ENCODE data around the gene ITGA2B. TPM values are rescaled to one million over a fixed set of nuclear protein-coding genes. Genes with fewer than 3 reads are reported as not detected.

ITGA2B gene
- total and polyA plus RNA-seq, 2 of the 13 experiments (the other 11 are each of a cell fraction or from before 2014, with no cell fraction given), result 0.38 to 1.1 TPM

GRCh38 chr17:44432254-44433157, 43.1 kb upstream of the ITGA2B start:
- DNase-seq (ENCODE audit: low spot score) (no peak), ATAC-seq (no peak), FAIRE-seq (no peak)
- in situ Hi-C loops (cut with HindIII; ENCODE audit: extremely low pct_ligation_motif_present, low pct_unique_long_range_greater_than_20kb), result no loop called here
- H3K4me3 ChIP-seq (replicated peaks in 1 of 3; ENCODE audit: insufficient read depth in 1 of 3, low read depth in 2 of 3, low read length in 3 of 3), result no peak overlapping the region
- POLR2A ChIA-PET, result no interaction called here
- no peak overlapping the region for H2AFZ ChIP-seq (ENCODE audit: low read length)
- no peak overlapping the region for H3K4me2 ChIP-seq (ENCODE audit: low read depth, low read length)
- H3K27ac ChIP-seq (ENCODE audit: extremely low read length, insufficient read depth, low read length), result no peak overlapping the region
- H3K27me3 ChIP-seq (ENCODE audit: control insufficient read depth in 1 of 2, insufficient read depth in 2 of 2, low read length in 2 of 2), result no peaks in the 10 kb centered on the region
- peaks cover 20 to 59% of the 10 kb centered on the region in 2 experiments for H3K36me3 ChIP-seq (replicated peaks in 1 of 2; ENCODE audit: control insufficient read depth in 1 of 2, insufficient read depth in 2 of 2, low read length in 2 of 2)
- no peaks in the 10 kb centered on the region for H4K20me1 ChIP-seq (ENCODE audit: insufficient read depth, low read length)
- no peaks in the 10 kb centered on the region for H3K9me3 ChIP-seq (ENCODE audit: low read length)
- 96% methylated on average over 9 of the region's 9 CpGs for WGBS (ENCODE audit: low lambda C conversion rate)
- CTCF ChIA-PET (ENCODE audit: low intra/inter-chr PET ratio, low total read pairs), result no interaction called here
- no peak overlapping the region for H3K9ac ChIP-seq (ENCODE audit: insufficient read depth, low read depth, low read length)
- no peaks in the 10 kb centered on the region for H3K79me2 ChIP-seq (ENCODE audit: insufficient read depth, low read length)
- intact Hi-C loops (cut with micrococcal nuclease; ENCODE audit: unreplicated experiment), result no loop called here
- no peaks in the 10 kb centered on the region for H3K4me1 ChIP-seq (ENCODE audit: insufficient read depth, low read length)
- BruUV-seq (replicated peaks), result no TSS peak
- TF ChIP-seq HNRNPL (IDR thresholded peaks at IDR 0.05; ENCODE audit: low read depth, low read length), result no peak
- no peak for TF ChIP-seq ONECUT2 (CRISPR knock-in tag; IDR thresholded peaks at IDR 0.05)
- TF ChIP-seq SMAD1 (CRISPR knock-in tag; IDR thresholded peaks at IDR 0.05; ENCODE audit: borderline replicate concordance, low read depth), result no peak
- no peak for TF ChIP-seq ZNF780A (CRISPR knock-in tag; IDR thresholded peaks at IDR 0.05)
- TF ChIP-seq POLR2AphosphoS5 (IDR thresholded peaks at IDR 0.05; ENCODE audit: low read depth, low read length), result no peak
- TF ChIP-seq HOXA5 (CRISPR knock-in tag; IDR thresholded peaks at IDR 0.05), result no peak
- TF ChIP-seq HMGXB3 (CRISPR knock-in tag; IDR thresholded peaks at IDR 0.05; ENCODE audit: borderline replicate concordance), result no peak
- no peak for TF ChIP-seq ZNF660 (CRISPR knock-in tag; IDR thresholded peaks at IDR 0.05; ENCODE audit: borderline replicate concordance, low read depth)
- TF ChIP-seq GRHL1 (CRISPR knock-in tag; conservative IDR thresholded peaks at IDR 0.05), result no peak
- TF ChIP-seq CEBPG (CRISPR knock-in tag; IDR thresholded peaks at IDR 0.05), result no peak
- TF ChIP-seq ZMYM2 (CRISPR knock-in tag; IDR thresholded peaks at IDR 0.05), result no peak
- TF ChIP-seq DDIT3 (CRISPR knock-in tag; IDR thresholded peaks at IDR 0.05), result no peak
- no peak for TF ChIP-seq ZNF510 (CRISPR knock-in tag; IDR thresholded peaks at IDR 0.05; ENCODE audit: low read depth)
- no peak for TF ChIP-seq ZNF276 (CRISPR knock-in tag; IDR thresholded peaks at IDR 0.05; ENCODE audit: low read depth)
